Glomerular visceral epithelial cell (primary cell): ENCODE data around the gene ATAD3B.
"Not testable (repeated sequence)": the region's sequence is repeated elsewhere in the genome, so short reads cannot be mapped to it uniquely, and the experiment has no call there.

Experiments
- DNase-seq: peaks from one replicate; pipeline ENCODE4 v3.0.0-alpha.2; 2016; ENCODE audit errors: extremely low spot score

ATAD3B gene

DNA sequence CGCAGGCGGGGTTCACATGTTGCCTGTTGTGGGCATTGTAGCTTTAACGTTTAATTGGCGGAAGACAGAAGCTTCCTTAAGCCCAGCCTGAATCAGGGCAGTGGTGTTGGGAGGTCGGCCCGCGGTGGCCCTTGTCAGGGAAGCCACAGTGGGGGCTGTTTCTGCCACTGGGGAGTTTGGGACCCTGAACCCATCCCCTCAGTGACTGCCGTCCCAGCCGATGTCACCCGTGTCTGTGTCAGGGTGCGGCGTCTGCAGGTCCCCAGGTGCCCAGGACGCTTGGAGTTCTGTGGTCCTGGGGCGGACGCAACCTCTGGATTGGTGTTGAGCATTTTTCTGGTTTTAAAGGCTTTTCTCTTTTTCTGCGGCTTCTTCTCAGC lies 8.9 kb downstream of the ATAD3B start:
- not testable (repeated sequence) for DNase-seq

- not testable (repeated sequence) for DNase-seq
Measured at GRCh38 chr1:1481811-1482210, 10.2 kb downstream of the ATAD3B start.

DNA sequence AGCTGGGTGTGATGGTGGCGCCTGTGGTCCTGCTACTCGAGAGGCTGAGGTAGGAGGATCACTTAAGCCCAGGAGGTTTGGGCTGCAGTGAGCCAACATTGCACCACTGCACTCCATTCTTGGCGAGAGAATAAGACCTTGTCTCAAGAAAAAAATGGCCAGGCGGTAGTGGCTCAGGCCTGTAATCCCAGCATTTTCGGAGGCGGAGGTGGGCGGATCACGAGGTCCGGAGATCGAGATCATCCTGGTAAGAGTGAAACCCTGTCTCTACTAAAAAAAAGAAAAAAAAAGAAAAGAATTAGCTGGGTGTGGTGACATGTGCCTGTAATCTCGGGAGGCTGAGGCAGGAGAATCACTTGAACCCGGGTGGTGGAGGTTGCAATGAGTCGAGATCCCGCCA lies 11.3 kb downstream of the ATAD3B start:
- DNase-seq, result no peak

DNA sequence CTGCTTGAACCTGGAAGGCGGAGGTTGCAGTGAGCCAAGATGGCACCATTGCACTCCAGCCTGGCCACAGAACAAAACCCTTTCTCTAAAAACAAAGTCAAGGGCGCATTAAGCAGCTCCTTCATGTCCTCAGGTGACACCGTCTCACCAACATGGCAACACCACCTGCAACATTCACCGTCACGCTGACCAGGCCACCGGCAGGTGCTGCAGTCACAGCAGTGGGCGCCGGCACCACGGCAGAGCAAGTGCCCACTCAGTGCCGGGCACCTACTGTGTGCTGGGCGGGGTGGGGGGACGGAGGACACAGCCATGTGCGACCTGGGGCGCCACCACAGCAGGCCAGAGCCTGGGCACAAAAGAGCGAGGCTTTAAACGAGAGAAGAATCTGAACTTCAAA lies 12.1 kb downstream of the ATAD3B start:
- DNase-seq, result no peak

DNA sequence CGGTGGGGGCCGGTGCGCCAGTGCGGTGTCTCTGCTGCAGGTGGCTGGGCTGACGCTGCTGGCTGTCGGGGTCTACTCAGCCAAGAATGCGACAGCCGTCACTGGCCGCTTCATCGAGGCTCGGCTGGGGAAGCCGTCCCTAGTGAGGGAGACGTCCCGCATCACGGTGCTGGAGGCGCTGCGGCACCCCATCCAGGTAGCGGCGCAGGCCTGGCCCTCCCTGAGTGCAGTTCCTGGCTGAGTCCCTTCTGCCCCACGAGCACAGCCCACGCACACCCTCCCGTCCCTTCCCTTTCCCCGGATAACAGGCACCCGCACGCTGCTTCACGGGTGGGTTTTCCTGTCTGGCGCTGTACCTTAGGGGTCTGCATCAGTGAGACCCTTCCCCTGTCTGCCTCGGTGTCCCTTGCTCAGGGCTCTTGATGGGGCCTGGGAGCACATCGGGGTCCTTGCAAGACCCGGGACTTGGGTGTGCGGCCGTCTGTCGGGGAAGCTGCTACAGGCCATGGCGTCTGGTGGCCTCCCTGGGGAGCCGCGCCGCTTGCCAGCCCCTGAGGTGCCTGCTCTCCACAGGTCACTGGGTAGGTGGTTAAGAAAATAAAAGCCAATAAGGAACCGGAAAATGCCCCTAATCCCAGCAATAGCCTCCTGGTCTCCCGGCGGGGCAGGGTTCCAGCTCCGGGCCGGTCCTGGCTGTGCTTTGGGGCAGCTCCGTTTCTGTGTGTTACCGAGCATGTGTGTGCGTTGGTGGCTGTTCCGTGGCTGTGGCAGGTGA lies 13.6 kb downstream of the ATAD3B start:
- DNase-seq, result not testable (repeated sequence)

DNA sequence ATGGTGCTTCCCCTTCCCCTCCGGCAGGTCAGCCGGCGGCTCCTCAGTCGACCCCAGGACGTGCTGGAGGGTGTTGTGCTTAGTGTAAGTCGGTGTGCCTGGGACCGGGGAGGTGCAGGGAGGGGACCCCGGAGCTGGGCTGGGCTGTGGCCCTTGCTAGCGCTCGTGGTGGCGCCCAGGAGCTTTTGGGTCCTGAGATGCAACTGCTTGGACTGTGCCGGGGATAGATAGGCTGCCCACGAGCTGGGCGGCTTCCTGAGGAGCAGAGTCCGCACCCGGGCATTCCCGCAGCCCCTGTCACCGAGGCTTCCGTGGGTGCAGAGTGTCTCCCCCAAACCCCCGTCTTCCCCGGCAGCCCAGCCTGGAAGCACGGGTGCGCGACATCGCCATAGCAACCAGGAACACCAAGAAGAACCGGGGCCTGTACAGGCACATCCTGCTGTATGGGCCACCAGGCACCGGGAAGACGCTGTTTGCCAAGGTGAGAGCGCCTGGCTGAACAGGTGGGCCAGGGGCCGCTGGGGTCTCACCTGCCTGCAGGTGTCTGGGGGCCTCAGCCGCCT lies 14.3 kb downstream of the ATAD3B start:
- DNase-seq, result not testable (repeated sequence)

- DNase-seq, result no peak
Measured at GRCh38 chr1:1487701-1488100, 16.1 kb downstream of the ATAD3B start.

DNA sequence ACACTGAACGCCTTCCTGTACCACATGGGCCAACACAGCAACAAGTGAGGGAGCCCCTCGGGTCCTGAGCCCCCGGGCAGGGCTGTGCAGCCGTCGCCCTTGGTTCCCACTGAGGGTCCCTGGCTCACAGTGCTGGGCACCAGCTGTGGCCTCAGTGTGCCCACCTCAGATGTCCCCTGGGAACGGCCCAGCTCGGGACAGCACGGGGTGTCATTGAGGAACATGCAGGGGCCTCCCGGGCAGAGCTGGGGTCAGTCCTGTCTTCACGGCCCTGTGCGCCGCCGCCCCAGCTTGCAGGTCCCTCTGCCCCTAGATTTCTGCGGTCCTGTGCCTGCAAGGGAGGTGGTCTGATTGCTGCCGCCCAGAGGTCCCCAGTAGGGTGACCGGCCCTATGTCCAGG lies 17.7 kb downstream of the ATAD3B start:
- no peak for DNase-seq

DNA sequence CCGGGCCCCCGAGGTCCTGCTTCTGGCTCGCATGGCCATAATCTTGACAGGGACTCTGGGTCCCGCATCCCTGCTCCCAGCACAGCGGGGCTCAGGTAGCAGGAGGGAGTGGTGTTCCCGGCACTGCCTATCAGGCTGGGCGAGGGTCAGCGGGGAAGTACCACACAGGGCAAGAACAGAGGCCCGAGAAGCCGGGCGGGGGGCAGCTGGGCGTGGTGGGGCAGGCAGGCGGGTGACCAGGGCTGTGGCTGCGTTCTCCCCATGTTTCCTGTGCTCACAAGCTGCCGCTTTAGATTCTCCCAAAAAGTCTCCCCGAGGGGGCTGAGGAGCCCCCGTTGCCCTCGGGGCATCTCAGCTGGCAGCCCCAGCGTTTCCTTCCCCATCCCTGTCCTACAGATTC lies 18.3 kb downstream of the ATAD3B start:
- no peak for DNase-seq

DNA sequence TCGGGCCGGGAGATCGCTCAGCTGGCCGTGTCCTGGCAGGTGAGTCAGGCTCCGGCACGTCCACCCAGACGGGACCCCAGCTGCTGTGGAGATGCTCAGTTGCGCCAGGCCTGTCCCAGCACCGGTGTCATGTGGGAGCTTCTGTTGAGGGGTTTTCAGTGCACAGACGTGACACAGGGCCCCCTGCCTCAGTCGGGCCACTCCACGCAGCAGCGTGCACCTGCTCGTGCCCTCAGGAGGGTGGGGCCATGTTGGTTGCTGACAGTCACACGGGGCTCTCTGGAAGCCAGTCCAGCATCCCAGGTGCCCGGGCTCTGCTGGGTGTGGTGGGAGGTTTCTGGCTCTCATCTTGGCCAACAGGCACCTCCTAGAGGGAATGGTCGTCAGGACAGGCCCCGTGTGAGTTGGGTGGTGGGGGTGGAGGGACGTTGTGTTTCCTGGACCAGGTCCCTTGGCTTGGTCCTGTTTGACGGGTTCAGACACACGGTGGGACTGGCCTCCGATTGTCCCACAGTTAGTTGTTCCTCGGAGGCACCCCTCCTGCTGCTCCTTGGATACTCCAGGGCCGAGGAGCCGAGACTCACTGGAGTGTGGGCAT lies 19.2 kb downstream of the ATAD3B start:
- DNase-seq, result no peak

GRCh38 chr1:1491601-1492000 lies 20.0 kb downstream of the ATAD3B start:
- DNase-seq, result no peak

GRCh38 chr1:1494311-1494710 lies 22.7 kb downstream of the ATAD3B start:
- not testable (repeated sequence) for DNase-seq

- not testable (repeated sequence) for DNase-seq
Measured at GRCh38 chr1:1495461-1495975, 24.0 kb downstream of the ATAD3B start.

DNA sequence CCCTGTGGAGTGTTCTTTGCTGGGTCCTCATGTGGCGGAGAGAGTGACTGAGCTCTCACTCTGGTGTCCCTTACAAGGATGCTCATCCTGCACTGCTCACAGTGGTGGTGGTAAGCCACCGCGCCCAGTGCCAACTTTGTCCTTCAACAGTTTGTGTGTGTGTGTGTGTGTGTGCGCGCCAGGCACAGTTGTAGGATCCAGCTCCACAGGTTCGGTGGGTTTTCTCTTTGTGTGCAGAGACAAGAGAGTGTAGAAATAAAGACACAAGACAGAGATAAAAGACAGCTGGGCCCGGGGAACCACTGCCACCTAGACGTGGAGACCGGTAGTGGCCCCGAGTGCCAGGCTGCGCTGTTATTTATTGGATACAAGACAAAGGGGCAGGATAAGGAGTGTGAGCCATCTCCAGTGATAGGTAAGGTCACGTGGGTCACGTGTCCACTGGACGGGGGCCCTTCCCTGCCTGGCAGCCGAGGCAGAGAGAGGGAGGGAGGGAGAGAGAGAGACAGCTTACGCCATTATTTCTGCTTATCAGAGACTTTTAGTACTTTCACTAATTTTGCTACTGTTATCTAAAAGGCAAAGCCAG lies 33.3 kb downstream of the ATAD3B start:
- peak; percentile 82 for DNase-seq

- DNase-seq, result peak; percentile 40
Measured at GRCh38 chr1:1505366-1505798, 33.8 kb downstream of the ATAD3B start.

GRCh38 chr1:1505801-1506200 lies 34.2 kb downstream of the ATAD3B start:
- DNase-seq, result not testable (repeated sequence)

GRCh38 chr1:1507305-1507704 lies 35.7 kb downstream of the ATAD3B start:
- DNase-seq, result no peak

DNA sequence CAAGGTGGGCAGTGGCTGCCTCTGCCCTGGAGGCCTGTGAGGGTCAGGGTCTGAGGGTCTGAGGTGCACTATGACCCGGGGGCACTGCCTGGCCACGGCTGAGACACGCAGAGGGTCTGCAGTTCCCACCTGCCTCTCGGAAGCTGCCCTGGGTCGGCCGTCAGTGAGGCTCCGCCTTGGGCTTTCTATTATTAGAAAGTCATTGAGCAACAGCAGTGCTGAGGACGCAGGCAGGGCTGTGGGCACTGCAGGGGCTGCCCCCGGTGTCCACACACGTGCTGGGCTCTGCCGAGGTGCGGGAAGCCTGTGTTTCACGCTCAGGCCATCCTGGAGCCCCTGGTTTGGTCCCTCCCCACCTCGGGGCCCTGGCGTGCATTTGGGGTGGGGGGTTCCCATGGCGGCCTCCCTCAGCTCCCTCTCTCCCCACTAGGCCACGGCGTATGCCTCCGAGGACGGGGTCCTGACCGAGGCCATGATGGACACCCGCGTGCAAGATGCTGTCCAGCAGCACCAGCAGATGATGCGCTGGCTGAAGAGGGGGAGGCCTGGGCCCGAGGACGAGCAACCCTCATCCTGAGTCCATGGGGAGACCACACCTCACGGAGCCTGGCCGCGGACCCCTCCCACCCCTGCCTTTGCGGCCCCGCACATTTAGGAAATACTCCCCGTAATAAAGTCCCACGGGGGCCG lies 37.4 kb downstream of the ATAD3B start:
- DNase-seq, result not testable (repeated sequence)

GRCh38 chr1:1509465-1509850 lies 37.9 kb downstream of the ATAD3B start:
- DNase-seq, result not testable (repeated sequence)

GRCh38 chr1:1510912-1511532 lies 39.5 kb downstream of the ATAD3B start:
- DNase-seq, result peak; percentile 30

GRCh38 chr1:1511533-1512285 lies 40.1 kb downstream of the ATAD3B start, which contains the start of gene ATAD3A:
ATAD3A (plus strand) TSS chr1:1512162; CDS start chr1:1512269, 107 bp downstream.
- DNase-seq, result peak; percentile 96
